NCI-H69 (cell line): ENCODE data around the gene GNG3.
"Not testable (repeated sequence)": the region's sequence is repeated elsewhere in the genome, so short reads cannot be mapped to it uniquely, and the experiment has no call there.

Experiments
- DNase-seq: peaks from one replicate; lab custom pipeline; 2025; lab: John Stamatoyannopoulos, UW

The GNG3 gene

GRCh38 chr11:62687508-62688396 is 19.7 kb upstream of the GNG3 start:
- peak; percentile 47 for DNase-seq

- DNase-seq = no peak
Observed at GRCh38 chr11:62688491-62688890, 19.0 kb upstream of the GNG3 start.

GRCh38 chr11:62689421-62690183 is 17.9 kb upstream of the GNG3 start, which contains the start of gene LRRN4CL:
Gene LRRN4CL (minus strand): TSS chr11:62689530. CDS start chr11:62688508, 1,022 bp downstream.
- DNase-seq = no peak

GRCh38 chr11:62693624-62694023 is 13.9 kb upstream of the GNG3 start:
- not testable (repeated sequence) for DNase-seq

GRCh38 chr11:62694455-62695167 is 12.9 kb upstream of the GNG3 start:
- DNase-seq = peak; percentile 85

GRCh38 chr11:62702246-62702645 is 5.2 kb upstream of the GNG3 start:
- no peak for DNase-seq

GRCh38 chr11:62703921-62704320 is 3.6 kb upstream of the GNG3 start:
- DNase-seq = not testable (repeated sequence)

- peak; percentile 66 for DNase-seq
Observed at GRCh38 chr11:62705413-62705812, 2.1 kb upstream of the GNG3 start.

- peak; percentile 99 for DNase-seq
Observed at GRCh38 chr11:62705880-62706849, 1.3 kb upstream of the GNG3 start.

GRCh38 chr11:62706850-62707247 is 627 bp upstream of the GNG3 start:
- peak; percentile 29 for DNase-seq

GRCh38 chr11:62708392-62708791 is 916 bp downstream of the GNG3 start:
- no peak for DNase-seq

GRCh38 chr11:62708793-62709192 is 1.3 kb downstream of the GNG3 start:
- DNase-seq = peak; percentile 83

GRCh38 chr11:62709247-62710000 is 1.9 kb downstream of the GNG3 start:
- DNase-seq = peak; percentile 99

- DNase-seq = peak; percentile 57
Observed at GRCh38 chr11:62710001-62710345, 2.5 kb downstream of the GNG3 start.

- no peak for DNase-seq
Observed at GRCh38 chr11:62712276-62712812, 4.9 kb downstream of the GNG3 start.

- no peak for DNase-seq
Observed at GRCh38 chr11:62712861-62713260, 5.4 kb downstream of the GNG3 start.

- DNase-seq = peak; percentile 21
Observed at GRCh38 chr11:62713343-62713742, 5.9 kb downstream of the GNG3 start.

GRCh38 chr11:62715150-62716130 is 8.0 kb downstream of the GNG3 start:
- no peak for DNase-seq

GRCh38 chr11:62716206-62716605 is 8.7 kb downstream of the GNG3 start:
- no peak for DNase-seq
